Measurements from ENCODE around the gene ARFGAP1. TPM values are rescaled to one million over a fixed set of nuclear protein-coding genes. Genes with fewer than 3 reads are reported as not detected.

ARFGAP1 gene
- total and polyA plus RNA-seq, 10 of the 15 experiments (the other 5 are each of a cell fraction or from before 2014, with no cell fraction given) = 0.45 to 79.9 (median 30.8) TPM

- Histone ChIP-seq H3K4me2 (ENCODE audit: control insufficient read depth, insufficient read depth) (no peak overlapping the region), H4K20me1 (ENCODE audit: control insufficient read depth, insufficient read depth) (no peaks in the 10 kb centered on the region), H2AFZ (ENCODE audit: control insufficient read depth, low read depth, low read length) (no peak overlapping the region), H3K27ac (ENCODE audit: control insufficient read depth, insufficient read depth) (no peak overlapping the region), H3K9ac (ENCODE audit: control insufficient read depth, insufficient read depth, low read length) (no peak overlapping the region), H3K27me3 (replicated peaks in 1 of 2; ENCODE audit: control insufficient read depth in 2 of 2, insufficient read depth in 2 of 2, low read length in 1 of 2) (peaks cover 0 to 5% of the 10 kb centered on the region in 2 experiments; a peak in 2 of 4 replicates), H3K79me2 (ENCODE audit: control insufficient read depth, insufficient read depth, low read length) (no peaks in the 10 kb centered on the region), H3K36me3 (ENCODE audit: control insufficient read depth in 2 of 2, insufficient read depth in 2 of 2, low read length in 1 of 2) (no peaks in the 10 kb centered on the region), H3K4me1 (ENCODE audit: control insufficient read depth, insufficient read depth, low read length) (no peaks in the 10 kb centered on the region), H3K4me3 (no peak overlapping the region), H3K9me3 (replicated peaks; ENCODE audit: control insufficient read depth, insufficient read depth, low read length) (no peaks in the 10 kb centered on the region)
- BruUV-seq (replicated peaks) = no TSS peak
- ATAC-seq (no peak), FAIRE-seq (no peak), DNase-seq (ENCODE audit: low read depth, low spot score) (no peak)
- ChIA-PET RAD21 (ENCODE audit: unreplicated experiment) (no interaction called here), SMC1A (ENCODE audit: uncharacterized antibody, unreplicated experiment) (no interaction called here), CTCF (no interaction called here), POLR2A (no interaction called here)
- in situ Hi-C loops (cut with MboI) = no loop called here
- intact Hi-C loops (cut with micrococcal nuclease; ENCODE audit: unreplicated experiment) = no loop called here
- TF ChIP-seq CBX3 (IDR thresholded peaks at IDR 0.05; ENCODE audit: borderline replicate concordance, low read depth) (no peak), YY1 (IDR thresholded peaks at IDR 0.05; ENCODE audit: low read depth, low read length) (no peak)
- WGBS (ENCODE audit: insufficient coverage, insufficient replicate concordance, low lambda C conversion rate, missing lambda C conversion rate) = 11% methylated on average over 14 of the region's 14 CpGs
Observed at GRCh38 chr20:63264519-63264918, 8.1 kb upstream of the ARFGAP1 start.

- no peak for ATAC-seq
- Histone ChIP-seq H3K27me3 (replicated peaks in 1 of 2; ENCODE audit: control insufficient read depth in 2 of 2, insufficient read depth in 2 of 2, low read length in 1 of 2) (peaks cover 0 to 1% of the 10 kb centered on the region in 2 experiments; a peak in 2 of 4 replicates), H3K4me3 (no peak overlapping the region), H3K4me2 (ENCODE audit: control insufficient read depth, insufficient read depth) (no peak overlapping the region), H3K79me2 (ENCODE audit: control insufficient read depth, insufficient read depth, low read length) (no peaks in the 10 kb centered on the region), H3K4me1 (ENCODE audit: control insufficient read depth, insufficient read depth, low read length) (no peaks in the 10 kb centered on the region), H3K9me3 (replicated peaks; ENCODE audit: control insufficient read depth, insufficient read depth, low read length) (no peaks in the 10 kb centered on the region), H3K27ac (ENCODE audit: control insufficient read depth, insufficient read depth) (no peak overlapping the region), H4K20me1 (ENCODE audit: control insufficient read depth, insufficient read depth) (no peaks in the 10 kb centered on the region), H3K9ac (ENCODE audit: control insufficient read depth, insufficient read depth, low read length) (no peak overlapping the region), H3K36me3 (ENCODE audit: control insufficient read depth in 2 of 2, insufficient read depth in 2 of 2, low read length in 1 of 2) (no peaks in the 10 kb centered on the region), H2AFZ (ENCODE audit: control insufficient read depth, low read depth, low read length) (no peak overlapping the region)
- in situ Hi-C loops (cut with MboI) (no loop called here), intact Hi-C loops (cut with micrococcal nuclease; ENCODE audit: unreplicated experiment) (no loop called here)
- DNase-seq (ENCODE audit: low read depth, low spot score) = no peak
- BruUV-seq (replicated peaks) = no TSS peak
- 18% methylated on average over 12 of the region's 12 CpGs for WGBS (ENCODE audit: insufficient coverage, insufficient replicate concordance, low lambda C conversion rate, missing lambda C conversion rate)
- POLR2A ChIA-PET = no interaction called here
- FAIRE-seq = no peak
- RAD21 ChIA-PET (ENCODE audit: unreplicated experiment) = no interaction called here
- SMC1A ChIA-PET (ENCODE audit: uncharacterized antibody, unreplicated experiment) = no interaction called here
- no peak for TF ChIP-seq RELA (IDR thresholded peaks at IDR 0.05; ENCODE audit: borderline replicate concordance, partially characterized antibody)
- TF ChIP-seq SRF (IDR thresholded peaks at IDR 0.05; ENCODE audit: low read depth in 2 of 2, low read length in 2 of 2) = no peak
- CTCF ChIA-PET = no interaction called here
Observed at GRCh38 chr20:63265891-63266515, 6.6 kb upstream of the ARFGAP1 start.

Data from GM12878 (cell line).